GM08714 (cell line): ENCODE data around the gene SEZ6L.

Source experiments
- H3K4me3 ChIP-seq: fragments of 200-500 bp; sonication (Bioruptor generic); 2 replicates; pipeline ENCODE4 v1.5.1; 2014; ENCODE audit warnings: mild to moderate bottlenecking, low read length, inconsistent platforms
- ZNF274 ChIP-seq: IDR thresholded peaks from 2 replicates; pipeline ENCODE4 v1.6.1; 2012; ENCODE audit warnings: mild to moderate bottlenecking, low read depth, low read length

SEZ6L gene

DNA sequence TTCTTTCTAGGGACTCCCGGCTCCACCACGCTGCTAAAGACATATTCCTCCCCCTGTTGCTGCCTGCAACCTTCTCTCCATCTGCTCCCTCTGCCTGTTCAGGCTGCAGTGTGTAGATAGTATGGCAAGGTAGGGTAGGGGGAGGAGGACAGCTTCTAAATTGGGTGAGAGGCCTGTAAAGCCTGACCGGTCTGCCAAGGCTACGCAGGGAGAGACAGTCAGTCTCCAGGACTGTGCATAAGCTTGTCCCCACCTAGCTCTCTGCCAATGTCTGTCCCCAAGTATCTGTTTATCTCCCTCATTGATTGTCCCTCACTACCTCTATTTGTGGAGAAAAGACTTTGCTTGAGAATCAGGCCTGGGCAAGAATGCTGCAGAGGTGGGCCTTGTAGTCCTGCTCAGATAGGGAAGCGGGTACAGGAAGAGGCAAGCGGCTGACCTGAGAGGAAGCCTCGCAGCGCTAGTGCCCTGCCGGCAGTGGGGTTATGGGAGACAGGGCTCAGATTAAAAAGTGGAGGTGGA, 871 bp upstream of the SEZ6L start:
- H3K4me3 ChIP-seq = no peak overlapping the region
- no peak for TF ChIP-seq ZNF274

DNA sequence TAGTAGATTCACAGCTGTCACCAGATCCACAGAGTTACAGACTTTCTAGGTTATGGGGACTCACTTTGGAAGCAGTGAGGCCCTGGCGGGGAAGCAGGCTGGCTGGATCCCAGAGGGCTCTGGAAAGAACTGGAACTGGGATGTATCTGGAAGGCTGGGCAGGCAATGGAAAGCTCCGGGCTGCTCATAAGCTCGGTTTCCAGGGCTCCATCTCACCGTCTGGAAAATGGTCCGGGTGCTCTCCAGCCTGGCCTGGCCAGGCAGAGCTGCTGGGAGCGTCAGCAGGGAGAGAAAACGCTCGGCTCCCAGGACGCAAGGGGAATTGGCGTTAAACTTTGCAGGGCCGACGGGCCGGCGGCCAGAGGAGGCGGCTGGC, 335 bp upstream of the SEZ6L start:
- TF ChIP-seq ZNF274 = no peak
- no peak overlapping the region for H3K4me3 ChIP-seq

DNA sequence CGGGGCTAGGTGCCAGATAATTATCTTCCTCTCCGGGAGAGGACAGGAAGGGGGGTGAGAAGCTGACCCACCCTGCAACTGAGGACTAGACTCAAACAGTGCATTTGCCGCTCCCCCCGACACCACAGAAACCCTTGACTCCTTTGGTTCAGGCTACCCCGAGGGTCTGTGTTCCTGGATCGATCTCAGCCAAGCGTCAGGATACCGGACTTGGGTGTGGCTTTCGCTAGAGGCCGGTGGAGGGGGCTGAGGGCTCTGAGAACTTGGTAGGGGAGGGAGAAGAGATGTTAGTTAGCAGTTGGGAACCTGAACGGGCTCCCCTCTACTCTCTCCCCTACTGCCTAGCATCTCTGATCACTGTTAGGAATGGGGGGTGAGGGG, 840 bp downstream of the SEZ6L start:
- no peak overlapping the region for H3K4me3 ChIP-seq
- no peak for TF ChIP-seq ZNF274

DNA sequence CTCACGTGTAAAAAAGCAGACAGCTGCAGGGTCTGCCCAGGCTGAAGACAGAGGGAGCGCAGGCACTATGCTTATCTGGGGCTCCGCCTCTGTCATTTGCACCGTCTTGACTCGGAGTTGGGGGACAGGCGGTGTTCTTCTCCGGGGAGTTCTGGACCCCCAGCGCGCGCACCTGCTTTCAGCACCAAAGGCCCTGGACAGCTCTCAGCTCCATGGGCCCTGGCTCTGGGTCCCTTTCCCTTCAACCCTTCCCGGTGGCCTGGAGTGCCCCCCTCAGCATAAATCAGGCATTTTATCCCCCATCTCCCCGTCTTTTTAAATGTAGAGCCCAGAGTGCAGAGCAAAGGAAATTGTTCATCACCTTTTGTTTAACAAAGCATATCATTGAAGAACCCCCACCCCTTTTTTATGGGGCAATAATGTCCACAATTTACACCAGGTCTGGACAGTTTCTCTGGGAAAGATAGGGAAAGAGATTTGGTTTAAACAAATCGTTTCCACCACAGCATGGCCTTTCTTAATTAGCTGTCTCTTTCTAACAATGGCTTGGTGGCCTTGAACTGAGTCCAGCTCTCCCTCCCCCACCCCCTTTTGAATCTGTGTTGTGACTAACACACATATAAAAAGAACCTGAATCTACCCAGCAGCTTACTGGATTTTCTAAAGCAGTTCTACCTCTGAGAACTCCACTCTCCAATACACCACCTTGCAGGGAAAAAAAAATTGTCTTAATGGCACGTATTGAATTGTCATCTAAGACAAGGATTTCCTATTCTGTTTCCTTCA, 1.7 kb downstream of the SEZ6L start:
- TF ChIP-seq ZNF274 = no peak
- no peak overlapping the region for H3K4me3 ChIP-seq

DNA sequence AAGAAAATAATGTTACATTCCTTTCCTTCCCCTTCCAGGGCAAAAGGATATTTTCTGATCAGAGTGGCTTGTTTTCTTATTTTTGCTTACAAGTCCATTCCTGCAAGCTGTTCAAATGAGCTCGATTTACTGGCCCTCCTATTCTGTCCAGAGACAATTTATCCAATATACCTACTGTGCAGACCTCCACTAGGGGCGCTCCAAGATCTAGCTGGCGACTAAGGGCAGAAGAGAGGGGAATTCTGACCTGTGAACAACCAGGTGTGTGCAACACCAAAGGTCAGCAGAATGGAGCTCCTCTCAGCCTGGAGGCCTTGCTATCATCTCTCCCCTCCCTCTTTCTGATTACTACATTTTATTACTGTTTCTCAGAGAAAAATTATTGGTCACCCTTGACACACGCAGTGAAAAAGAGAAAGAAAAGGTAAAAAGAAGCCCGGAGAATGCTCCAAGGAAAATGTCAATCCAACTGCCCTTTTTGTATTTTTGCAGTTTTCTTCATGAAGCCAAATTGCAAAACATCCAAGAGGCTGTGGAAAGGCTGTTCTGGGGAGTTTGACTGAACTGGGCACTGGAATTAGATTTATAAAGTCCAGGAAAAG, 3.2 kb downstream of the SEZ6L start:
- no peak for TF ChIP-seq ZNF274
- H3K4me3 ChIP-seq = no peak overlapping the region

DNA sequence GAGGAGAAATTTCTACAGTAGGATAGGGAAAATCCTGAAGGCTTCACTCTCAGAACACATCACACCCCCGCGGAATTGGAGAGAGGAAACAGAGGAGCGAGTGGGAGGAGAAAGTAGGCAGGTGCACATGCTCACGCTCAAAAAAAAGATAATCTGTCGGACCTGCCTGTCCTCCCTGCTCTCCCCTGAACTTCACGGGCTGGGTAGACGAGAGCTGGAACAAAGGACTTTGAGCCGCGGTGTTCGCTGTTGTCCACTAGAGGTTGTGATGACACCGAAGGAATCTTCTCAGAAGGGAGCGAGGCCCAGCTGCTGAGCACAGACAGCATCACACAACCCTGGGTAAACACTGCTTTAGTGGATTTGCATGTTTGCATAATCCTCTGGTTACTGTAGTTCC, 5.0 kb downstream of the SEZ6L start:
- H3K4me3 ChIP-seq = no peak overlapping the region
- no peak for TF ChIP-seq ZNF274

DNA sequence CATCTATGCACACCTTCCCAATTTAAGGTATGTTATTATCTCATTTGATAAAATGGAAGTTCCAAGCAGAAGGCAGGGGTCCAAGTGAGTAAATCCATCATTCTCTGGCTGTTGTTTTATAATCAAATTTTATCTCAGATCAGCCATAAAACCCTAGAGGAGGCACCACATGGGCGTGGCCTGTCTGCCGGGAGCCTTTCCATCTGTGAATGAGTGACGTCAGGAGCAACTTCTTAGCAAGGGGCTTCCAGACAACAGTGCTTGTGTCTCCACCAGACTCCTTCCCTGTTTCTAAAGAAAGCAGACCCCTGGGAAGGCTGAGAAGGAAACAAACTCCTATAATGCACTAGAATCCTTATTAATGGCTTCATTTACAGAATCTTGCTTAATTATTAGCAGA, 13.5 kb downstream of the SEZ6L start:
- H3K4me3 ChIP-seq = no peak overlapping the region
- TF ChIP-seq ZNF274 = no peak

DNA sequence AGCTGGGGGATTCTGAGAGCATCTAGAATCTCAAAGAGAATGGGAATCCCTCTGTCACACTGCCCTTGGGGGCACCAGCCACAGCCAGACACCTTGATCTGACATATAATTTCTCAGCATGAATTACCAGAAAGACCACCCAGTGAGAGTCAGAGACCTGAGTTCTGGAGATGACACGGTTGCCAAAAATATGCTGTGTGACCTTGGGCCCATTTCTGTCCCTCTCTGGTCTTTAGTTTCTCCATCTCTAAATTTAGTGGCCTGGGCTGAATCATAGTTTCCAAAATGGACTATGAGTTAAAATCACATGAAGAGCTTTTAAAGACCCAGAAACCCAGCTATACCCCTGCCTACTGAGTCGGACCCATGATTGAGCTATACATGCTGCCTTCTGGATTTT, 15.9 kb downstream of the SEZ6L start:
- no peak for TF ChIP-seq ZNF274
- H3K4me3 ChIP-seq = no peak overlapping the region

DNA sequence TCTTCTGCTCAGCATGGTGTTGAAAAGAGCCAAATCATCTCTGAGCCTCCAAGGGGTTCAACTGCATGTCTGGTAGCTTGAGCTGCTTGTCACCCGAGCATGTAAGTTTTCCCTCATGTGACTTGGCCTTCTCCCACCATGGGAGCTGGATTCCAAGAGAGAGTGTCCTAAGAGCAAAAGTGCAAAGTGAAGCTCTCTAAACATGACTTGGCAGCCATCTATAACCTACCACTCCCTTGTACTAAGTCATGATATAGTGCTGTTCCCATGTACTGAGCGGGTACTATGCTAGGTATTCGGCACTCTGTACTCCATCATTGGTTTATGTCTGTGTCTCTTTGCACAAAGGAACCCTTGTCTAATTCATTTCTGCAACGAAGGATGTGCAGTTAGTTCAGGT, 19.1 kb downstream of the SEZ6L start:
- no peak for TF ChIP-seq ZNF274
- no peak overlapping the region for H3K4me3 ChIP-seq

DNA sequence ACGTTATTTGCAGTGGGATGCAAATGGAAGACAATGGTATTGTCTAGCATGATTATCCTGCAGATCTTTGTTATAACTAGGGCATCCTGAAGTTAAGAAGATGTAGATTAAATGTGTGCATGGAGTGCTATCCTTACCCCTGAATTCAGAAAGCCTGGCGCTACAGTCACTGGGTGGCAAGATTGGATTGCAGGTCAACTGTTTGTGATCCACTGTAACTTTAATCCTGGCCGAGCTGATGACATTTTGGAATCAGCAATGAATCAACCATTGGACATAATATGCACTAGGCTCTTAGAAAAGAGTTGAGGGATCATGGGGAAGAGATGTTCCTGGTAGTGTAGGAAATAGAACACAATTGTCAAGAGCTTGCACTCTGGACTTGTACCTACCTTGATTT, 25.1 kb downstream of the SEZ6L start:
- H3K4me3 ChIP-seq = no peak overlapping the region
- TF ChIP-seq ZNF274 = no peak

DNA sequence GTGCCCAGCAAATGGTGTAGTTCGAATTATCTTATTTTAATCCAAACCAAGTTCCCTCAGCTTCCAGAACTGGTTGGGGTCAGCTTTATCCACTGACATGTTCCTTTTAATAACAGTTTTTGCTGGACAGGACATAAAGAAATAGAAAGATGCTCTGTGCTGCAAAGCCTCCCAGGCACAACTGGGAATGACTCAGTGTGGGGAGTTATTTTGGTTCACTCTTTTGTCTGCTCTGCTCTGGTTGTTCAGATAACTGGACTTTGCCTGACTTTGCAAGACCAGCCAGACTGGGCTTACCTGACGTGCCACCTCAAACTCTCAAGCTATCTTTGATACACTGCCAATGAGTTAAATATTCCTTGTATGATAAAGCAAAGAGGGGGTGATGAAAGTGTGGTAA, 25.6 kb downstream of the SEZ6L start:
- H3K4me3 ChIP-seq = no peak overlapping the region
- TF ChIP-seq ZNF274 = no peak

DNA sequence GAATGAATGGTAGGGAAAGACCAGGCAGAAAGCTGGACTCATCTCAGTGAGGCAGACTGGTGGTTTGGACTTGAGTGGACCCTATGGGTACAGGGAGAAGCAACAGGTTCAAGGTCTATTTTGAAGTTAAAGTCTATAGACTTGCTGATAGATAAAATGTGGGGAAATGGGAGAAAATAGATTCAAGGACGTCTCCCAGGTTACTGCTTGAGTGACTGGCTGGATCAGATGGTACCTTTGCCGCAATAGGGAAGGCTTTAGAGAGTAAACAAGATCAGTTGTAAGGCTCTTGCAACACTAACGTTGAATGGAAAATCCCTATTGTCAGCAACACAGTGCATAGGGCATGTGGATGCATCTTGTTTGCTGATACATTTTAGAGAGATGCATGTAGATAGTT, 27.4 kb downstream of the SEZ6L start:
- no peak for TF ChIP-seq ZNF274
- H3K4me3 ChIP-seq = no peak overlapping the region

DNA sequence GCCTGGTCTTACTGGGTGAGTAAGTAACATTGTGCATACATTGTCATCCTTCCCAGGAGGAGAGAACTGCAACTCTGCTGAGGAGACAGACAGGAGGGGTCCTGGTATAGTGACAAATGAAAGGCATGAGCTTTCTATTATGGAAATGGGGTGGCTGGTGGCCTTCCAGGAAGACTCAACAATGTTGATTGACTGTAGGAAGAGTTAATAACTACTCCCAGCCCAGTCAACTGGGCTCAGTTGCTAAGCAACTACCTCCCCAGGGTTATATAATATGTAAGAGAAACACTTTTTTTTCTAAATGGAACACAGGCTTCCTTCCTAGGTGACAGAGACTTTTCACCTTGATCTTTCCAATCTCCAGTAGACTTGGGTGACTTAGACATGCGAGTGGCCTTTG, 28.2 kb downstream of the SEZ6L start:
- TF ChIP-seq ZNF274 = no peak
- no peak overlapping the region for H3K4me3 ChIP-seq

DNA sequence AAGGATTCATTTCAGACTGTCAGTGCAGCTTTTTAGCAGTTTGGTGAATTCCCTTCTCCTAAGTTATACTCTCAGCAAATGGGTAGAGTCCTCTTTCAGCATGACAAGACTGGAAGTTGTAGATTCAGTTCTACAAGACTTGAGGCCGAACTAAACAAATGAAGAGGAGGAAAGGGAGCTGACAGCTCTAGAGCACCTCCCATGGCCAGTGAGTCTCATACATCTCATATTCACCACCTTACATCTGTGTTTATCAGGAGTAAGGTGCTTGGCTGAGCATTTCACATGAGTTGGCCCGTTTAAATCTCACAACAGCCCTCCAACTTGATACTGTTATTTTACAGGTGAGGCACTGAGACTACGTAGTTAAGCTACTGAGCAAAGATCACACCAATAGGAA, 30.4 kb downstream of the SEZ6L start:
- TF ChIP-seq ZNF274 = no peak
- no peak overlapping the region for H3K4me3 ChIP-seq

DNA sequence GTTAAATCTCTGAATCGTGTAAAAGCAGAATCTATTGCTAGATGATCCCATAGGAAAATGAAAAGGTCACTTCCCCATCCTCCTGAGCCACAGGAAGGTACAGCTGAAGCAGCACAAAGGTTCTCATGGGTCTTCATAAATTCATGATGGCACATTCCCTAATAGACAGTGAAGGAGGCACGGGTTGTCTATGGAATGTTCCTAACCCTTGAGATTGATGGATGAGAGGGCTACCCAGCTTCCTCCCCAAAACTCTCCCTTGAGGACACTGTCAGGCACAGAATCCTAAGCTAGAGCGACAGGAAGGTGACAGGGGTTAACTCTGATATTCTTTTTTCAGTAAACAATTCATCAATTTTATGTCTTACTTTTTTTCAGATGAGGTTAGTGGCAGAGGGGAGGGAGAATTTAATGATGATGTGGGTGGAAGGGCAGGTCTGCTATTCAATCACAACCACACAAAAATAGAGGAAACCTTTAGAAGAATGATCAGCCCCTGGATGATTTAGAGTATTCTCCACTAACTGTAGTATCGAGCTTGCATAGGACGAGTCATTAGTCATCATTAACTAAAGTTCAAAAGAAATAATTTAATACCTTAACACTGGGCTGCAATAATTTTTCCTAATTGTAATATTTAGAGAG, 33.1 kb downstream of the SEZ6L start:
- TF ChIP-seq ZNF274 = no peak
- no peak overlapping the region for H3K4me3 ChIP-seq
